Measurements from ENCODE around the gene TRMT44. TPM values are rescaled to one million over a fixed set of nuclear protein-coding genes. Genes with fewer than 3 reads are reported as not detected.
"Not testable (repeated sequence)": the region's sequence is repeated elsewhere in the genome, so short reads cannot be mapped to it uniquely, and the experiment has no call there.

TRMT44 gene
- total and polyA plus RNA-seq, 7 experiments from 2014 or later = 13.8 to 33.7 (median 29.3) TPM

GRCh38 chr4:8509311-8509950 lies 68.9 kb downstream of the TRMT44 start:
- POLR2A ChIA-PET = no interaction called here

GRCh38 chr4:8510191-8510590 lies 69.6 kb downstream of the TRMT44 start:
- H3K9me3 Mint-ChIP-seq = peaks cover 0 to 18% (median 6%) of the 10 kb centered on the region in 11 donors
- H3K4me1 Mint-ChIP-seq = peaks cover 0 to 1% (median 0%) of the 10 kb centered on the region in 7 donors
- Histone ChIP-seq H3K27me3 (ENCODE audit: control insufficient read depth in 2 of 2, insufficient read depth in 2 of 2, low read length in 2 of 2) (no peaks in the 10 kb centered on the region), H3K9me3 (ENCODE audit: control insufficient read depth in 2 of 3, low read length in 3 of 3) (no peaks in the 10 kb centered on the region), H3K36me3 (ENCODE audit: control insufficient read depth in 2 of 3, insufficient read depth in 3 of 3, low read length in 3 of 3) (no peaks in the 10 kb centered on the region), H3K27ac (ENCODE audit: low read depth, low read length) (no peak overlapping the region), H3K4me3 (ENCODE audit: low read length) (no peak overlapping the region), H3K4me1 (ENCODE audit: control insufficient read depth in 2 of 2, insufficient read depth in 2 of 2, low read length in 2 of 2) (no peaks in the 10 kb centered on the region)
- H3K4me3 Mint-ChIP-seq = no peak overlapping the region
- no peaks in the 10 kb centered on the region for H3K27me3 Mint-ChIP-seq
- CTCF ChIA-PET = no interaction called here
- DNase-seq (no peak), ATAC-seq (no peak)
- intact Hi-C loops (cut with micrococcal nuclease) = no loop called here
- H3K36me3 Mint-ChIP-seq = peaks cover 0 to 9% (median 4%) of the 10 kb centered on the region in 5 donors
- POLR2A ChIA-PET = no interaction called here
- no peak overlapping the region for H3K27ac Mint-ChIP-seq

More at GRCh38 chr4:8509311-8509950, 68.9 kb downstream of the TRMT44 start:
- Histone ChIP-seq H3K27me3 (ENCODE audit: control insufficient read depth in 2 of 2, insufficient read depth in 2 of 2, low read length in 2 of 2) (no peaks in the 10 kb centered on the region), H3K27ac (ENCODE audit: low read depth, low read length) (no peak overlapping the region), H3K4me1 (ENCODE audit: control insufficient read depth in 2 of 2, insufficient read depth in 2 of 2, low read length in 2 of 2) (no peaks in the 10 kb centered on the region), H3K4me3 (ENCODE audit: low read length) (no peak overlapping the region), H3K36me3 (ENCODE audit: control insufficient read depth in 2 of 3, insufficient read depth in 3 of 3, low read length in 3 of 3) (no peaks in the 10 kb centered on the region), H3K9me3 (ENCODE audit: control insufficient read depth in 2 of 3, low read length in 3 of 3) (no peaks in the 10 kb centered on the region)
- H3K36me3 Mint-ChIP-seq = peaks cover 0 to 9% (median 4%) of the 10 kb centered on the region in 5 donors
- no peak for DNase-seq
- no peak for ATAC-seq
- no peak overlapping the region for H3K27ac Mint-ChIP-seq
- H3K27me3 Mint-ChIP-seq = no peaks in the 10 kb centered on the region
- peaks cover 0 to 18% (median 6%) of the 10 kb centered on the region in 11 donors for H3K9me3 Mint-ChIP-seq
- CTCF ChIA-PET = no interaction called here
- H3K4me1 Mint-ChIP-seq = peaks cover 0 to 1% (median 0%) of the 10 kb centered on the region in 7 donors
- no peak overlapping the region for H3K4me3 Mint-ChIP-seq
- intact Hi-C loops (cut with micrococcal nuclease) = no loop called here

- no peak overlapping the region for H3K4me3 Mint-ChIP-seq
- ATAC-seq = no peak
- H3K27ac Mint-ChIP-seq = no peak overlapping the region
- peaks cover 0 to 9% (median 4%) of the 10 kb centered on the region in 5 donors for H3K36me3 Mint-ChIP-seq
- Histone ChIP-seq H3K36me3 (ENCODE audit: control insufficient read depth in 2 of 3, insufficient read depth in 3 of 3, low read length in 3 of 3) (no peaks in the 10 kb centered on the region), H3K9me3 (ENCODE audit: control insufficient read depth in 2 of 3, low read length in 3 of 3) (no peaks in the 10 kb centered on the region), H3K27ac (ENCODE audit: low read depth, low read length) (no peak overlapping the region), H3K4me1 (ENCODE audit: control insufficient read depth in 2 of 2, insufficient read depth in 2 of 2, low read length in 2 of 2) (no peaks in the 10 kb centered on the region), H3K27me3 (ENCODE audit: control insufficient read depth in 2 of 2, insufficient read depth in 2 of 2, low read length in 2 of 2) (no peaks in the 10 kb centered on the region), H3K4me3 (ENCODE audit: low read length) (no peak overlapping the region)
- intact Hi-C loops (cut with micrococcal nuclease) = no loop called here
- H3K9me3 Mint-ChIP-seq = peaks cover 0 to 18% (median 6%) of the 10 kb centered on the region in 11 donors
- ChIA-PET CTCF (no interaction called here), POLR2A (no interaction called here)
- DNase-seq = no peak
- H3K27me3 Mint-ChIP-seq = no peaks in the 10 kb centered on the region
- peaks cover 0 to 1% (median 0%) of the 10 kb centered on the region in 7 donors for H3K4me1 Mint-ChIP-seq
These were observed 70.2 kb downstream of the TRMT44 start for GRCh38 chr4:8510611-8511285.

GRCh38 chr4:8512510-8512909 lies 71.9 kb downstream of the TRMT44 start:
- intact Hi-C loops (cut with micrococcal nuclease) = no loop called here
- Mint-ChIP-seq H3K9me3 (peaks cover 0 to 18% (median 6%) of the 10 kb centered on the region in 11 donors), H3K36me3 (peaks cover 0 to 9% (median 4%) of the 10 kb centered on the region in 5 donors), H3K27me3 (peaks cover 0 to 5% (median 0%) of the 10 kb centered on the region in 5 donors), H3K4me1 (no peaks in the 10 kb centered on the region), H3K4me3 (no peak overlapping the region), H3K27ac (no peak overlapping the region)
- Histone ChIP-seq H3K4me3 (ENCODE audit: low read length) (no peak overlapping the region), H3K4me1 (ENCODE audit: control insufficient read depth in 2 of 2, insufficient read depth in 2 of 2, low read length in 2 of 2) (no peaks in the 10 kb centered on the region), H3K27ac (ENCODE audit: low read depth, low read length) (no peak overlapping the region), H3K27me3 (ENCODE audit: control insufficient read depth in 2 of 2, insufficient read depth in 2 of 2, low read length in 2 of 2) (no peaks in the 10 kb centered on the region), H3K9me3 (ENCODE audit: control insufficient read depth in 2 of 3, low read length in 3 of 3) (no peaks in the 10 kb centered on the region), H3K36me3 (ENCODE audit: control insufficient read depth in 2 of 3, insufficient read depth in 3 of 3, low read length in 3 of 3) (no peaks in the 10 kb centered on the region)
- CTCF ChIA-PET = no interaction called here
- ATAC-seq (no peak), DNase-seq (no peak)
- POLR2A ChIA-PET = no interaction called here

- H3K4me1 ChIP-seq (ENCODE audit: control insufficient read depth in 2 of 2, insufficient read depth in 2 of 2, low read length in 2 of 2); H3K27me3 Mint-ChIP-seq; H3K27ac Mint-ChIP-seq; H3K36me3 Mint-ChIP-seq; intact Hi-C loops (cut with micrococcal nuclease); H3K27me3 ChIP-seq (ENCODE audit: control insufficient read depth in 2 of 2, insufficient read depth in 2 of 2, low read length in 2 of 2); H3K9me3 ChIP-seq (ENCODE audit: control insufficient read depth in 2 of 3, low read length in 3 of 3); POLR2A ChIA-PET; H3K36me3 ChIP-seq (ENCODE audit: control insufficient read depth in 2 of 3, insufficient read depth in 3 of 3, low read length in 3 of 3); H3K4me3 ChIP-seq (ENCODE audit: low read length); DNase-seq; H3K4me1 Mint-ChIP-seq; CTCF ChIA-PET; ATAC-seq; H3K4me3 Mint-ChIP-seq; H3K27ac ChIP-seq (ENCODE audit: low read depth, low read length): not testable (repeated sequence)
- H3K9me3 Mint-ChIP-seq = peaks cover 0 to 18% (median 6%) of the 10 kb centered on the region in 11 donors
These were observed 72.5 kb downstream of the TRMT44 start for GRCh38 chr4:8513080-8513479.

GRCh38 chr4:8513931-8514330 lies 73.4 kb downstream of the TRMT44 start:
- no peak overlapping the region for H3K27ac Mint-ChIP-seq
- H3K4me3 Mint-ChIP-seq = no peak overlapping the region
- ATAC-seq (no peak), DNase-seq (no peak)
- no peaks in the 10 kb centered on the region for H3K36me3 ChIP-seq (ENCODE audit: control insufficient read depth in 2 of 3, insufficient read depth in 3 of 3, low read length in 3 of 3)
- H3K4me3 ChIP-seq (ENCODE audit: low read length) = no peak overlapping the region
- no peaks in the 10 kb centered on the region for H3K4me1 Mint-ChIP-seq
- H3K36me3 Mint-ChIP-seq = peaks cover 0 to 9% (median 4%) of the 10 kb centered on the region in 5 donors
- H3K27me3 Mint-ChIP-seq = peaks cover 0 to 5% (median 0%) of the 10 kb centered on the region in 5 donors
- no peaks in the 10 kb centered on the region for H3K9me3 ChIP-seq (ENCODE audit: control insufficient read depth in 2 of 3, low read length in 3 of 3)
- ChIA-PET POLR2A (no interaction called here), CTCF (no interaction called here)
- intact Hi-C loops (cut with micrococcal nuclease) = no loop called here
- no peak overlapping the region for H3K27ac ChIP-seq (ENCODE audit: low read depth, low read length)
- H3K27me3 ChIP-seq (ENCODE audit: control insufficient read depth in 2 of 2, insufficient read depth in 2 of 2, low read length in 2 of 2) = no peaks in the 10 kb centered on the region
- no peaks in the 10 kb centered on the region for H3K4me1 ChIP-seq (ENCODE audit: control insufficient read depth in 2 of 2, insufficient read depth in 2 of 2, low read length in 2 of 2)
- H3K9me3 Mint-ChIP-seq = peaks cover 0 to 18% (median 6%) of the 10 kb centered on the region in 11 donors

- H3K27me3 Mint-ChIP-seq = peaks cover 0 to 5% (median 0%) of the 10 kb centered on the region in 5 donors
- H3K27me3 ChIP-seq (ENCODE audit: control insufficient read depth in 2 of 2, insufficient read depth in 2 of 2, low read length in 2 of 2) = no peaks in the 10 kb centered on the region
- H3K27ac Mint-ChIP-seq = no peak overlapping the region
- peaks cover 0 to 9% (median 4%) of the 10 kb centered on the region in 5 donors for H3K36me3 Mint-ChIP-seq
- H3K9me3 Mint-ChIP-seq = peaks cover 0 to 18% (median 6%) of the 10 kb centered on the region in 11 donors
- ATAC-seq (no peak), DNase-seq (no peak)
- no peaks in the 10 kb centered on the region for H3K4me1 Mint-ChIP-seq
- H3K4me1 ChIP-seq (ENCODE audit: control insufficient read depth in 2 of 2, insufficient read depth in 2 of 2, low read length in 2 of 2) = no peaks in the 10 kb centered on the region
- H3K27ac ChIP-seq (ENCODE audit: low read depth, low read length) = no peak overlapping the region
- no peaks in the 10 kb centered on the region for H3K9me3 ChIP-seq (ENCODE audit: control insufficient read depth in 2 of 3, low read length in 3 of 3)
- intact Hi-C loops (cut with micrococcal nuclease) = no loop called here
- POLR2A ChIA-PET = no interaction called here
- no peak overlapping the region for H3K4me3 ChIP-seq (ENCODE audit: low read length)
- CTCF ChIA-PET = no interaction called here
- H3K36me3 ChIP-seq (ENCODE audit: control insufficient read depth in 2 of 3, insufficient read depth in 3 of 3, low read length in 3 of 3) = no peaks in the 10 kb centered on the region
- no peak overlapping the region for H3K4me3 Mint-ChIP-seq
These were observed 73.8 kb downstream of the TRMT44 start for GRCh38 chr4:8514391-8514790.
